ENCODE results near the gene MOGAT3.
"Not testable (repeated sequence)": the region's sequence is repeated elsewhere in the genome, so short reads cannot be mapped to it uniquely, and the experiment has no call there.

DNA sequence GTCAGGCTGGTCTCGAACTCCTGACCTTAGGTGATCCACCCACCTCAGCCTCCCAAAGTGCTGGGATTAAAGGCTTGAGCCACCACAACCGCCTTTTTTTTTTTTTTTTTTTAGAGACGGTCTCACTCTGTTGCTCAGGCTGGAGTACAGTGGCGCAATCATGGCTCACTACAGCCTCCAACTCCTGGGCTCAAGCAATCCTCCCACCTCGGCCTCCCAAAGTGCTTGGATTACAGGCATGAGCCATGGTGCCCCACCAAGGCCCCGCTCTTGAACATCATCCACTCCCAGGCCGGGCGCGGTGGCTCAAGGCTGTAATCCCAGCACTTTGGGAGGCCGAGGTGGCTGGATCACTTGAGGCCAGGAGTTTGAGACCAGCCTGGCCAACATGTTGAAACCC lies 1.3 kb downstream of the MOGAT3 start:
- not testable (repeated sequence) for TF ChIP-seq TAF1 (IDR thresholded peaks at IDR 0.05; ENCODE audit: borderline replicate concordance, low read depth, low read length); POLR2A (IDR thresholded peaks at IDR 0.05; ENCODE audit: low read depth, low read length)
